RPMI7951 (cell line): ENCODE measurements around the gene ZNF462. TPM values are rescaled to one million over a fixed set of nuclear protein-coding genes. Genes with fewer than 3 reads are reported as not detected.
"Not testable (repeated sequence)": the region's sequence is repeated elsewhere in the genome, so short reads cannot be mapped to it uniquely, and the experiment has no call there.

ENCODE experiments used
- DNase-seq: peaks from one replicate; pipeline ENCODE4 v3.0.0-alpha.2; 2012; ENCODE audit warnings: low read depth
- total RNA-seq: library from RNA; depleted of rRNA; stranded (reverse); fragments of >200 nt; shearing (Covaris generic); gene quantifications from 2 replicates; pipeline ENCODE4 v1.2.3, GENCODE V29; 2014

The ZNF462 gene
- total RNA-seq, 1 experiment from 2014 or later, result 14.2 TPM

DNA sequence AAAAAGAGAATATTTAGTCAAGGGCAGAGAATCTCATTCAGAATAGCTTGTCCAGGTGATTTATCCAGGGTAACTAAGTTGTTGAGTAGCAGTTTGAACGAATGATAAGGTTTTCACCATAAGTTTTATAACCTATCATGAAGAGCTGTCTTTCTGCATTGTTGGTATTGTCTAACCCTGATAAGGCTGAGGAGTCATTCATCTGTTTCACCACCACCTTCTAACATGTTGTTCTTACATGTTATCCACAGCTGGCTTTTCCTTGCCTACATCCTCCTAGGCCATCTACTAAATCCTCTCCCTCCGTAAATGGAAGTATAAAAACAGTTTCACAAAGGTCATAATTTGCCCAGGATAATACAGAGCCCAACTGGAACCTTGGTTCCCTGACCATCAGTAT is 24.1 kb downstream of the ZNF462 start:
- DNase-seq, result no peak

DNA sequence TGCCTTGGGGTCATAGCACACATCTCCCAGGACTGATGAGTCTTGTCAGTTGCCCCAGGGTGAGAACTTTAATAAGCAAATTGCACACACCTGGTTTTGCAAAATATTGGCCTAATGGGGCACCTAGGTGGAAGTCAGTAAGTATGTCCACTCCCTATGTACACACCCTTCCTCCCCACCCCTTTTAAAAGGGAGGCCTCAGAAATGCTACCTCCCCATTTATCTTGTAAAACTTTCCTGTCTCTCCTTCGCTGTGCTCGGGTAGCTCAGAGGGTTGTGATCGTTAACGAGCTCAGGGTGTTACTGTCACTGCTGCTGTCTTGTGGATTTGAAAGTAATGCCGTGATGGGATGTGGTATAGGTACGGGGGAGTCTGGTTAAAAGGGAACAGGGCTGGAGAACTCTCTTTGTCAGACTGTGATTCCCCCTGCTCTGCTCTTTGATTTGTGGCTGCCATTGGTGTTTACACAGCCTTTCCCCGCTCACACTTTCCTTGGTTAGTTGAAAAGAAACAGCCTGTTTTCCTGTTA is 26.2 kb downstream of the ZNF462 start:
- DNase-seq, result no peak

DNA sequence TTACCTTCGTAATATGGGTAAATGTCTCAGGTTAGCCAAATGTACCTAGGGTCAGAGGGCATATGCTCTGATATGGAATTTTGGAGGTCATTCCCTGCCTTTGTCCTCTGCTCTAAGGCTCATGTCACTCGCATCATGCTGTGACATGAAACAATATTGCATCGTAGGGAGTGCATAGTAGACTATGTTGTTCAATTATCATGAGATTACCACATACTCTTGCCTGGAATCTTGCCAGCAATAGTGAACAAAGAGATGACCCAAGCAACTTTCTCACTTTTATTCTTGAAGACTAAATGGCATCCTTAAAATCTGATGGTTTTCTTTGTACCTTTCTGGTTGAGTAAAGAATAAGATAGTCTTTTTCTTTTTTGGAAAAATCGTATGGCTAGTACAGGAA is 27.6 kb downstream of the ZNF462 start:
- no peak for DNase-seq

DNA sequence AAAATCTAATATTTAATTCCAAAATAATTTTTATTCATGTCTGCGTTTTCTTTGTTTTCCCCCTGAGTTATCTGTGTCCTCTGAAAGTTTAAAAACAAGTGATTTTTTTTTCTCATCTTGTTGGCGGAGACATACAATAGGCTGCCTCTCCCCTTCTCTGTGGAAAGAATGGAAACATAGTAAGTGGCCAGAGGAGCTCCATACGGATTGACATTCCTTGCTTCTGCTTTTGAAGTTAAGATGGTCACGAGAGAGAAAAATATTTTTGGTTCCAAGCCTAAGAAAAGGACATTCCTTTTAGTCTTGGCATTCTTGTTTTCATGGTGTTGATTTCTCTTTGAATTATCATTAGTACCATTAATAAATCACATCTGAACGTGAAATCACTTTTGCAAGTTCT is 28.3 kb downstream of the ZNF462 start:
- DNase-seq, result no peak

DNA sequence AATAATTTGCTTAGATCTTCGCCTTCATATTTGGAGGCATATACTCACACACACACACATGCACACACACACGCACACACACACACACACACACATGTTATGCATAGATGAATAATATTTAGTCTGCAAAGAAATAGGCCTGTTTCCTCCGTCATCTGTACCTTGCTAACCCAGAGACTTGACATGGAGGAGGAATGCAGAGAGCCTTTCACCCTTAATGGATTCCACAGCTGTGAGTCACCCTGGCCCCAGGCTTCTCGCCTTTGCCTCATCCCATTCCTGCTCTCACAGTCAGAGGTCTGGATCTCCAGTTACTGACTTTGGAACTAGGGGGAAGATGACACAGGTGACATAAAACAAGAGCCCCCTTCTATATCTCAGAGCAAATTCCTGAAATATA is 29.7 kb downstream of the ZNF462 start:
- peak; percentile 99 for DNase-seq

DNA sequence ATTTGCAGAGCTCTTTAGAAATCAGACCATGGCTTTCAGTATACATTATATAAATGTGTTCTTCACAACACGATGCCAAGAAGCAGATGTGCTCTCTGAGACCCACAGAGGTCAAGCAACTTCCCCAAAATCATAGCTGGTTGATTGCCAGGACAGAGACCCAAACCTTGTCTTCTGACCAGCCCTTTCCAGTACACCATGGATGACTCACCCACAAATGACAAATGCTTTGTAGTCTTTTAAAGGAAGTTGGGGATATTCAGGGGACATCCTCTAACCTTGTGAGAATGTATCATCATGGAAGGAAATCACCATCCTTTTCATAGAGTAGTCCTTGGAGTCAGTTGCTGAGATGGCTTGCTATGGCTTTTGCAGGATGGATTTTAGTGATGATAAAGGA is 30.1 kb downstream of the ZNF462 start:
- peak; percentile 92 for DNase-seq

DNA sequence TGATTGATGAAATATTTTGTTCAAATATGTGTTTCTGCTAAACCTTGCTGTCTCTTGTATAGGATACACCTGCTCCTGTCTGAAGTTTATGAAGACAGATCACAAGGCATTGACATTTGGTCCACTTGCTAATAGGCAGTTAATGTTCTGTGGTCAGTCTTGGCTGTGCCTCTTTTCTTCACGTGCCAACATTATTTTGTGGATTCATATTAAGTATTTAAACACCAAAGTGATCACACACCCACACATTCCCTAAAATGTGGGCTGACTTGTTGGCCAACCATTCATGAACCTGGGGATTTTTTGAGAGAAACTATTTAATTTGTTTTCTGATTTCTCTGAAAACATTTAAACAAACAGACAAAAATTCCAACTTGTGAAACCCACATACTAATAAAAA is 33.7 kb downstream of the ZNF462 start:
- DNase-seq, result no peak

DNA sequence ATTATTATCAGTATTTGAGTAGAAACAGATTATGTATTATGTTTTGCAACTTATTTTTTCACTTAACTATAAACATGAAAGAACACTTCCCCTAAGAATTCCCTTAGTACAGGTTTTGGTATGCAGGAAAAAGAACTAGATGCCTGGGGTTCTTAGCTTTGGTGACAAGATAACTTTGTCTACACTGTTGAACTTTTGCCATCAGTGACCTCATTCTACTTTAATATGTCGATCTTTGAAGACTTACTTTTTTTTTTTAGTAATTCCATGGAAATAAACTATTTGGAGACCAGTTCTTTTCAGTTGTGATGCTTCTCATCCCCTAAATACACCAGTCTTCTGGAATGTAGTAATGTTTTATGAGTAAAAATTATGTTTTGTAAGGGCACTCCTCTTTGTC is 34.3 kb downstream of the ZNF462 start:
- DNase-seq, result peak; percentile 59

DNA sequence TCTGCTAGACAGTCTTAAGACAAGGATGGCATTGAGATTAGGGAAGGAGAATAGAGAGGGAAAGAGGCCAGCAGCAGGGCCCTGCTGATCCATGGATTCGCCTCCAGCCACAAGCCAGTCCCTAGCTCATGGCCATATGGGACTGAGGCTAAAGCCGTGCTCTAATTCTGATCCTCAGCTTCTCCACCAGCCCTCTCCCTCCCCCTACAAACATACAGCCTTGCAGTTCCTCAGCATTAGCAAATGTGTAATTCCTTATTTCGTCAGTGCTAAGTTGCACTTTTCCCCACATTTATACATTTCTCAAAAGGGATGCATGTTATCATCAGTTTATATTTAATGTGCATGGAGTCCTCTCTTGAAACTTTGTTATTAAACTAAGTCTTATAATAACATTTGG is 34.8 kb downstream of the ZNF462 start:
- no peak for DNase-seq

DNA sequence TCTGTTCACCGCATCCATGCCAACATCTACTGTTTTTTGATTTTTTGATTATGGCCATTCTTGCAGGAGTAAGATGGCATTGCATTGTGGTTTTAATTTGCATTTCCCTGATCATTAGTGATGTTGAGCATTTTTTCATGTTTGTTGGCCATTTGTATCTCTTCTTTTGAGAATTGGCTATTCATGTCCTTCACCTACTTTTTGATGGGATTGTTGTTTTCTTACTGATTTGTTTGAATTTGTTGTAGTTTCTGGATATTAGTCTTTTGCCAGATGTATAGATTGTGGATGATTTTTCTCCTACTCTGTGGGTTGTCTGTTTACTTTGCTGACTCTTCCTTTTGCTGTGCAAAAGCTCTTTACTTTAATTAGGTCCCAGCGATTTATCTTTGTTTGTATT is 37.6 kb downstream of the ZNF462 start:
- DNase-seq, result not testable (repeated sequence)

DNA sequence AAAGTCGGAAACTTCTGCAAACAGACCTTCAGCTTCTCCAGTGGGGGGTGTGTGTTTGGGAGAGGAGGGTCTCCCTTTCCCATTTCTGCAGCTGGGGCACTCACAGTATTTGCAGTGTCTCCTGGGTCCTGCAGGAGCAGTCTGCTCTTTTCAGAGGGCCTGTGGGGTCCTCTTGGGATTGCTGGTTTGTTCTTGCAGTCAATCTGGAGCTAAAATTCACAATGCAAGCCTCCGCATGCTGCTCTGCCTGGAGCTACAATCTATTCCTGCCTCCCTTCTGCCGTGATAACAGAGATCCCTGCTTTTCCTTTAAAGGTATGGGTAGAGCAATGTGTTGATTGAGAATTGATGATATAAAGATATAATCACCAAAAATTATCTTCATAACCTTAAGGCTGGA is 43.2 kb downstream of the ZNF462 start:
- no peak for DNase-seq

DNA sequence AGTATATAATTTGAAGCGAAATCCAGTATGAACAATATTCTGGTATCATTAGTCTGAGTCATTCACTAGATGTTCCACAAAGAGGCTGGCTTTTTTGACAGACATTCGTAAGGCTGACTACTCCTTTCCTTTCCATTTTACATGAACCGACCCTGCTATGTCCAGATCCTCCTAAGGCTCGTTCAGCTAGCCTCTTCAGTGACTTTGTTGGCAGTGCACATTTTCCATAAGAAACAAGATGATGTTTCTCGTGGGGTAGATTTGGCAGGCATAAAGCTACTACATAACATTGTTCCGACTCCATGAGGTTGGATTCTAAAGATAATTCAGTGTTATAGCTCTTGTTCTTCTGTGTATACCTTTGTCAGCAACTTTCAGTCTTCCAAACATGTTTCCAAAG is 49.0 kb downstream of the ZNF462 start:
- no peak for DNase-seq

DNA sequence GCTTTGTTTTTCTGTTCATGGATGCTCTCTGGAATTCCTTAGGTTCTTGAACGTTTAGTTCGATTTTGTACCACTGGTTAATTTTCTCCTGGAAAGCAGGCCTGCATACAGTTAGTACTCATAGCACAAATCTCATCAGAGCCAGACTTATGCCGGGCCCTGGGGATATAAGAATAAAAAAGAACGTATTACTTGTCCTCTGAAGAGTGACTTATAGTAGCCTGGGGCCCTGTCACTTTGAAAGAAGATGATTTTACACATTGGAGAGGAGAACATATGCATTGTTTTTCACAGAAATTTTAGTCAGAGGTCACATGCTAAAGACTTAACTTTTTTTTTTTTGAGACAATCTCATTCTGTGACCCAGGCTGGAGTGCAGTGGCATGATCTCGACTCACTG is 50.3 kb downstream of the ZNF462 start:
- peak; percentile 47 for DNase-seq

DNA sequence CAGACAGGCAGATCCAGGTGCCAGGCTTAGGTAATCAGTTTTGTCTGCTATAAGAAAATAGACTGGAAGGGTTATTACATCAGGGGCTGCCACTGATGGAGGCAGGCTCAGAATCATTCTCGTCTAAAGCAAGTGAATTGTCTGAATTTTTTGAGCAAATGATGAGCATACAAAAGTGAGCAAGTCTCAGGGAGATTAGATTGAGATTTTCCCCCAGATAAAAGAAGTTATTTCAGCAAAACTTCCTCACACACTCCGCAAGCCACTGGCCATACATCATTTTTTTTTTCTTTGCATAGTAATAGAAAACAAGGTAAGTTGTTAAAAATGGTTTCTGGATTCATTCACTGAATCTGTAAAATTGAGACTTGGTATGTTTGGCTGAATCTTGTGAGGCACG is 52.9 kb downstream of the ZNF462 start:
- no peak for DNase-seq

DNA sequence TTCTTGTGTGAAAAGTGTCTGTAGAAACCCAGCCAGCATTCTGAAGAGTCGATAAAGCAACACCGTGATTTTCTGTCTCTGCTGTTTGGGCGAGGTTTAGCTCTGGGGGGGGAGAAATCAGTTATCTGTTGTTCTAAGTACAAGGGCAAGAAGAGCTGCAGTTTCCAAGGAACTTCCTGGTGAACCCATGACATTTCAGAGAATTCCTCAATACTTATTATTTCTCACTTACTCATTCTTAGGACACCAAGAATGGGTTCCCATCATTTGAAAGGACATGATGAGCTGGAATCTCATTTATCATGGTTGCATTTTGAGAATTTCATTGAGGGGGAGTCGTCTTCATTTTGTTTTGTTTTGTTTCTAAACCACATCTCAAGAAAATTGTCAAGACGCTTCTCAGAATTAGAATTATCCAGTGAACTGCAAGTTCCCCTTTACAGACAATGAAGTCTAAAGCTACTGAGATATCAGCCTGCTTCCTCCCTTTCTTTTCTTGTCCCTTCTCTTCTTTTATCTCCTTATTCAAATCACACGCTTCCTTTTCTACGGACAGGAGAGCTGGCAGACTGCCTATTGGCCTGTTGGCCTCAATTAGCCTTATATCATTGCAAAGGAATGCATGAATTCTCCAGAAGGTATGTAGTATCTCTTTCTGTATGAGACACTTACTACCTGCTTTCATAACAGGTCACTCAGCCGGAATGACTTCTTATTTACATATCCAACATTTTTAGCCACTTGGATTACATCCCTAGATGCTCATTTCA is 53.7 kb downstream of the ZNF462 start:
- DNase-seq, result peak; percentile 92

DNA sequence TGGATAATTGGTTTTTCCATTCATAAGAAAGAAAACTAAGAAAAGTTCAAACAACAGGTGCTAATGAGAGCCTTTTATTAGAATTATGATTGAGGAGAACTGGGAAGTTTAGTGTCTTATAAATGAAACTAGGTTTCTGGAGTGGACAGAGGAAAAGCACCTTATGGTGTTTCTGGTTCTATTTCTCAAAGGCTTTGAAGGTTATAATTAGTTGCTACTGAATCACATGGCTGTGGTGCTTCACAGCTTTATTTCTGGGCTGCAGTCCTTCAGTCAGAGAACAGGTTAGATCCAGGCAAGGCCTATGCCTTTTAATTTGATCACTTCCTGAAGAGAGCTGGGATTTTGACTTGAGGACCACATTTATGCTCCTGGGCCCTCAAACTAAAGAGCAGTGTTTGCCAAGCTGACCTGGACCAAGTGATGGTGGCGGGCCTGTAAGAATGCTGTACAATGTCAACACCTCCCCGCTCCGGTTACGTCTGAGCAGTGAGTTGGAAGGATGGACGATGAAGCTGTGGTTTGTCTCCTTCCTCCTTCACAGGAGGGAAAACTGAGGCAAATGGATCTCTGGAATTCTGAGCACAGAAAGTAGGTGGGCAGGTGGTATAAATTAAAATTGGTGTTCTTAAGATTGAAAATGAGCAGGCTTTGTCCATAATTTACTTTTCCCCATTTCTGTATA is 56.0 kb downstream of the ZNF462 start:
- DNase-seq, result no peak

DNA sequence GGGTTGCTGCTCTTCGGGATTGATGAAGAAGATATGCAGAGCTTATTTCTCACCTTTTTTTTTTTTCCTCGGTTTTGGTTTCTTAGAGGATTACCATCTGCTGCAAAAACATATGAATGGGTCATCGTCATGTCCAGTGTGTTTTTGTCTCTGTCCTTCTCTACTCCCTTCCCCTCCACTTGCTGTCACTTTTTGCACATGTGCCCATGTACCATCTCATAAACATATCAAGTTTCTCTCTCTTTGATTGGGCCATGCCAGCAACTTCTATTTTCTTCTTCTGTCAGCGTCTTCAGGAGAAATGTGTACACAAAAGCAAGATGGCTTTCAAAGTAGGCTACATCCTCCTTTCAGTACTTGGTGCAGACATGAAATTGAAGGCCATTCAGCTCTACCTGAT is 57.1 kb downstream of the ZNF462 start:
- DNase-seq, result no peak

DNA sequence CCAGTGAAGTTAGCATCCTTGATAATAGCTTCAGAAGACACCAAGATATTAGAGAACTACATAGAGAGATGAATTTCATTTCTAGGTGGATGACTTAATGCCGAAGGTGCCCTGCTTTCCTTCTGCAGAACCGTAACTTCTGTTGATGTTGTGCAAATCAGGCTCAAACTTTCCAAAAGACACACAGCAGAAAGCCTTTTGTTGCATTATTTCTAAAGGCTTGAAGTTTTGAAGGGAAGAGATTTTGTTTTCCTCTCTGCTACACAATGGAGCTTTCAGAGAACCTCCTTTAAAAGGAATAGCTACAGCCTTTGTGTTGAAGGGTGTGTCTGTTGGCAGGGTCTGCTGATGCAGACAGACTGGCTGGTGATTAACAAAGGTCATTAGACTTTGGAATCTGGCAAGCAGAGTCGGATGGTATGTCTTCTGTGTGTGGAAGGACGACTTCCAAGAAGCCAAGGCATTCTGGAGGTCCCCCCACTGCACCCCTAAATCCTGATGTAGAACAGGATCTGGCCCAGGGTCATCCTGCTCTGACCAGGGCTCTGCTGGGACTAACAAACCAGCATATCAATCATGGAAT is 57.8 kb downstream of the ZNF462 start:
- peak; percentile 66 for DNase-seq

DNA sequence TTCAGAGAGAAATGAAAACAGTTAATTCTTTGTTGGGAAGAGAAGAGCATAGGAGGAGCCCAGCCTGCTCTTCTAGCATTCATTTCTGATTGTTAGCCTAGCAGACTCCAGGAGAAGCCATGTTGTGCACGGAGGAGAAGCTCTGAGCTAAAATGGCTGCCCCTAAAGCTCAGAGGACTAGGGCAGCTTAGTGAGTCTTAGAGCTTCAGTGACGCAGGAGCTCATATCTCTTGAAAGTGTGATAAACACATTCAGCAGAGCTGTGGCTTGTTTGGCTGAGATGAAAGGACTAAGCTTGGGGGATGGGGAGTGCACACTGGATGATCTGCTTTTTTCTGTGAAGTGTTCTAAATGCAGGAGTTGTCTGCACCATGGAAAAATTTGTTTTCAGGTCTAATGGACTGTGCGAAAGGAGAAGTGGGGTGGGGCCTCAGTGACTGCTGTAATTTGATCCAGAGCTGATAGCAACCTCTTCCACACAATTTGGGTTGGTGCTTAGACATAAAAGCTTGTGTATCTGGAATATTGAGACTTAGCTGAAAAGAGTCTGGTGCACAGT is 58.5 kb downstream of the ZNF462 start:
- DNase-seq, result peak; percentile 92

DNA sequence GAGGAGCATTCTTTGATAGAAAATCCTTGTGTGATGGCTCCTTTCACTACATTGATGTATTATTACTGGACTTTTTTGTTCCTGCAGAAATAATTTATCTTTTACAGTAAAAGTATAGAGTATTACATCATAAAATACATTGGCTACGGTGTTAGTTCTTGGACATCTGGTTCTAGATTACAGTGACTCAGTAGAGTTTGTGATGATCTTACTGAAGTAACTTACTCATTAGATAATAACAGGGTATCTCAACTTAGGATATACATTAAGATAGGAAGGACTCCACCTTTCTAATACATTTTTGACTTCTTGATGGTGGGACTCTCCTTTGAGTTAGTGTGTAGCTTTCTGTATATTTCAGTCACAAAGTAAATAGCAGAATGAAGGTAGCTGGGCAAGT is 59.1 kb downstream of the ZNF462 start:
- DNase-seq, result peak; percentile 31

DNA sequence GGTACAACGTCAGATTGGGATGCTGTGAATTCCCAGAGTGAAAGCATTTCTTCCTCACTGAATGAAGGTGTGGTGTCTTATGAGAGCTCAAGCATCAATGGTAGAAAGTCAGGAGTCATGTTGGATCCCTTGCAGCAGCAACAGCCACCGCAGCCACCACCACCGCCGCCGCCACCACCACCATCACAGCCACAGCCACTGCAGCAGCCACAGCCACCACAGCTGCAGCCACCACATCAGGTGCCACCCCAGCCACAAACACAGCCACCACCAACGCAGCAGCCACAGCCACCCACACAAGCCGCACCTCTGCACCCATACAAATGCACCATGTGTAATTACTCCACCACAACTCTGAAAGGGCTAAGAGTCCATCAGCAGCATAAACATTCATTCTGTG is 62.4 kb downstream of the ZNF462 start:
- DNase-seq, result no peak

DNA sequence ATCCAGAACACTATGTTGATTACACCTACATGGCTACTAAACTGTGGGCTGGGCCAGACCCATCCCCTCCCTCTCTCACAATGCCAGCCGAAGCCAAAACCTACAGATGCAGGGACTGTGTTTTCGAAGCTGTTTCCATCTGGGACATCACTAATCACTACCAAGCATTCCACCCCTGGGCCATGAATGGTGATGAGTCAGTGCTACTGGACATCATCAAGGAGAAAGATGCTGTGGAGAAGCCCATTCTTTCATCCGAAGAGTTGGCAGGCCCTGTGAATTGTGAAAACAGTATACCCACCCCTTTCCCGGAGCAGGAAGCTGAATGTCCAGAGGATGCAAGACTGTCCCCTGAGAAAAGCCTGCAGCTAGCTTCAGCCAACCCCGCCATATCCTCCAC is 65.0 kb downstream of the ZNF462 start:
- DNase-seq, result peak; percentile 88

DNA sequence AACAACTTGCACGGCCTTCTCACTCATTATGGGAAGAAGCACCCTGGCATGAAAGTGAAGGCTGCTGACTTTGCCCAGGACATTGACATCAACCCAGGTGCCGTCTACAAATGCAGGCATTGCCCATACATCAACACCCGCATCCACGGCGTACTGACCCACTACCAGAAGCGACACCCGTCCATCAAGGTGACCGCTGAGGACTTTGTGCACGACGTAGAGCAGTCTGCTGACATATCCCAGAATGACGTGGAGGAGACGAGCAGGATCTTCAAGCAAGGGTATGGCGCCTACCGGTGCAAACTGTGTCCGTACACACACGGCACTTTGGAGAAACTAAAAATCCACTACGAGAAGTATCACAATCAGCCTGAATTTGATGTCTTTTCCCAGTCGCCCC is 65.4 kb downstream of the ZNF462 start:
- no peak for DNase-seq
